HG03571 (cell line): ENCODE data around the gene ZBP1.

Experiments
- ATAC-seq: cut with Tn5 transposase; IDR thresholded peaks from one replicate; pipeline ENCODE4 v1.9.1; 2021; ENCODE audit not compliant: unreplicated experiment

The ZBP1 gene

DNA sequence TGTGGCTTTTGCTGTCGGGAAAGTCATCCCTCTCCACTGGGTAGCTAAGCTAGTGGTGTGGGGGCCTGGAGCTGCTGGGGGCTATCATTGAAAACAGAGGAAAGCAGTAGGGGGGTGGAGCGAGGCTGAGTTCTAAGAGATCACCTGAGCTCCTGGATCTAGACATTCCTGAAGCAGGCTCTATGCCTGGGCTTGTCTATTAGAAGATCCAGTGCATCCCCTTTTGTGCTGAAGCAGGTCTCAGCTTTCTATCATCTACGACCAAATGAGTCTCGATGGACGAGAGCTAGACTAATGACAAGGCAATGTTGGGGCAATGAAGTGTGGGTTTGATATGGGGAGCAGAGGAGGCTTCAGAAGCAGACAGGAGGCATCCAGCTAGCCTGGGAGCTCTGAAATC, 18.5 kb downstream of the ZBP1 start:
- no peak for ATAC-seq

GRCh38 chr20:57601211-57601570, 19.0 kb downstream of the ZBP1 start:
- no peak for ATAC-seq

- ATAC-seq = no peak
Observed at GRCh38 chr20:57600320-57601210, 19.7 kb downstream of the ZBP1 start.

DNA sequence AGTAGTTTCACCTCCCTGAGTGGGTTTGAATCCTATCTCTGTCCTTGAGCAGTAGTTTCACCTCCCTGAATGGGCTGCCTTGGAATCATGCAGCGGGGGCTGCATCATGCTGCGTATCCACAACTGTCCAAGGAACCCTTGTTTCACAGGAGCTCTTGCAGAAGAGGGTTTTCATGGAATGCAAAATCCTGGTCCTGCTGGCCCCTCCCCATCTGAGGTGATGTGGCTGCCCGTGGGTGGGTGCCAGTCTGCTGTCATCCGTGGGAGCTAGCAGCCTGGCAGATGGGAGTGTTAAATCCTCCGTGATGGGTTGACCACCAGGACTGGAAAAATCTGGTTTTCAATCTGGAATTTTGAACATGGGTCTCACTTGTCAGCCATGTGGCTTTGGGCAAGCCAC, 21.7 kb downstream of the ZBP1 start:
- ATAC-seq = no peak

DNA sequence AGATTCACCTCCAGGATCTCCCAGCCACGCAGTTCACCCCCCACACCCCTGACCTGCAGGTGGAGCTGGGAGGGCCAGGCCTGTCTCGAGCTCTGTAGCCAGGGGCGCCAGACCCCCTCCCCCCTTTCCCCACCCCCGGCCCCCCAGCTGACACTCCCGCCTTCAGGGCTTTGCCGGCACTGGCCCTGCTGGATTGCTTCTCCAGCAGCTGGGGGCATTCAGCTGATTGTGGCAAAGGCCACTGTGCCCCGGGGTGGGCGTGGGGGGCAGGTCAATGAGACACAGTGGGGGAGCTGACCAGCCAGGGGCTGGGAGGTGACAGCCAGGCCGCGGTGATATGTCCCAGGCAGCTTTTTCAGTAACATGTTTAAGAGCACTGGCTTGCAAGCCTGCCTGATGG, 22.2 kb downstream of the ZBP1 start:
- ATAC-seq = no peak

- peak; percentile 49 for ATAC-seq
Observed at GRCh38 chr20:57596998-57597939, 23.0 kb downstream of the ZBP1 start.

- ATAC-seq = no peak
Observed at GRCh38 chr20:57596358-57596757, 23.9 kb downstream of the ZBP1 start.

DNA sequence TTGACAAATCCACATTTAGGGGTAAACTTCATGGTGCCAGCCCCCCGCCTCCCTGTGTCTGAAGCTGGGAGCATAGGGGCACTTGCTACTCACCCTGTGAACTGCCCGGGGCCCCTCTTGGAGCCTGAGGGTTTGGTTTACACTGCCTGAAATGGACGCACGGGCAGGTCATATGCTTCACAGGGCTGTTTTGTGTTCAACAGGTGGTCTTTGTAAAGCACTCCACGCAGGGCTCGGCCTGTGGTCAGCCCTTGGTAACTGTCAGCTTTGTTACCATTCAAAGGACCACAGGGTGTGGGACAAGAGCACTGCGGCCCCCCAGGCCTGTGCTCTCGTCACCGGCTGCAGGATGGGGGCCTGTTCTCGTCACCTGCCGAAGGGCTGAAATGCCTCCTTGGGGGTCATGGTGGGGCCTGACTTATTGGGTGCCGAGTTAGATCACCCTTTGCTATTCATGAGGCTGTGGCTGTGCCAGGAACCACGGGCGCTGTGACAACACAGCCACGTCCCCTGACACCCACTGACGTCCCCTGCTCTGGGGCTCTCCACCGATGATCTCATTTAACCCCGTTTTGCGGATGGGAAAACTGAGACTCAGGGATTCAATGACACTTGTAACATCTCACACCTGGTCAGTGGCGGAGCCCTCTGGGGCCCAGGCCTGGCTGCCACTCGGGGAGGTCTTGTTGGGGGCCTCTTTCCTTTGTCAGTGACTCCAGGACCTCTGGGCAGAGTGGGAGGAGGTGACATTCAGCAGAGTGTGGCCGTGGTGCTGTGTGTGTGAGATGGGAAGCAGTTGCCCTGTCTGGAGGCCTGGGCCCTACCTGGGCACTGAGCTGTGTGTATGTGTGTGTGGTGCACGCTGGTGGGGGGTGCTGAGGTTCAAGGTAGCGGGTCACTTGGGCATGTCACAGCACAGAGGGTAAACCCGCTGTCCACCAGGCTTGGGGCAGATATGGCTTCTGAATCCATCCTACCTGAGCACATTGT, 24.9 kb downstream of the ZBP1 start:
- no peak for ATAC-seq

- ATAC-seq = no peak
Observed at GRCh38 chr20:57594092-57594951, 25.9 kb downstream of the ZBP1 start.

DNA sequence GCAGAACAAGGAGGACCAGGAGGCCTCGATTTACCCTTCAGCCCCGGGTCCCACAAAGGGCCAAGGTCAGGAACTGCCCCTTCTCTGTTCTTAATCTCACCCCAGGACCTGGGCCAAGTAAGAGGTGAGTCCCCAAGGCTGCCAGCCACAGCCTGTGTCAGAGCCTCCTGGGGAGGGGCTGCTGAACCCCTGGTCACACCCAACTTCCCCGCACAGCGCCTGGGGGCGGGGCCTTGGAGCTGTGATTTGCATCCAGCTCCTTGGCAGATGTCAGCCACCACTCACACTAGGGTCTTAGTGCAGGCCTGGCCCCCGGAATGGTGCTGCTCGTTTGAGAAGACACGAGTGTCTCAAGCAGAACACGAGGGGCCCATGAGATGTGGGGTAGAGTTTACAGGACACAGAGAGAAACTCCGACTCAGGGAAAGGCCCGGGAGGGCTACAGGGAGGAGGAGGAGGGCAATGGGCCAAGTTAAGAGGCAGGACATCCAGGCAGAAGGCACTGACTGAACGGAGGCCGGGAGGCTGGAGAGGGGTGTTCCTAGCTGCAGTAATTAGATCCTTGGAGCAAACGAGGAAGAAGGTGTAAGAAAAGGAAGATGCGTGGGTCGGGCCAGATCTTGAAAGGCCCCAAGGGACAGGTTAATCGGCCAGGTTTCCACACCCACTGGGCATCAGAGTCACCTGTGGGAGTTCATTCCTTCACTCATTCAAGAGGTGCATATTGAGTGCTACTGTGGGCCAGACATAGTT, 26.9 kb downstream of the ZBP1 start:
- ATAC-seq = no peak

DNA sequence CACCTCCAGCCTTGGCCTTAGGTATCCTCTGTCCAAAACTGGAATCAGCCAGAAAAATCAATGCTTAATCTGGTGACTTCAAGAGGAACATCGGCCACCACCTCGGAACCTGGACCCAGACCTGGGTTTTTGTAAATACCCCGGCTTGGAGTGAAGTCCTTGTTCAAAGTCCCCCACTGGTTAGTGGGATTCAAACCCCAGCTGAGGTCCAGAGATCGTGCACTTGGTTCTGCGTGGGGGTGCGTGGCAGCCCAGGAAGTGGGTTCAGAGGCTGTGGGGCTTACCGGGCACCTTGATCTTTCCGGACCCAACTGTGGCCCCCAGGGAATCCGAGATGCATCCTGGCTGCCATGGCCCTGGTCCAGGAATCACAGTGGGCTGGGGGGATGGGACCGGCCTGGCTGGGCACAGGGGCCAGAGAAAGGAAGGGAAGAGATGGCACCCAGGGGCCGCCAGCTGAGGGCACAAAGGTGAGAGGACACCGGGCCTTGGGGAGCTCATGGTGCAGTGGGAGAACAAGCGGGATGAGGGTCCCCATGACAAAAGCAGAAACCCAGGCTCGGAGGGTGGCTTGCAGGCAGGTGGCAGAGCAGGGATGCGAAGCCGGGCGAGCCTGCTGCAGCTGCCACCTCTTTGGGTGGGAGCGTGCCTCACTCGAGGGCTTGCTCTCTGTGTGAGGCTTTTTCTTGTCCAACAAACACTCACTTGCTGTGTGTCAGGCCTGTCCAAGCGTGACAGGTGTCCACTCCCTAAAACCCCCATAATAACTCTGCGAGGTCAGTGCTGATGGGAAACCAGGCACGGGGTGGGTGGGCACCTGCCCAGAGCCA, 27.7 kb downstream of the ZBP1 start:
- ATAC-seq = no peak

- ATAC-seq = no peak
Observed at GRCh38 chr20:57591289-57592229, 28.7 kb downstream of the ZBP1 start.

DNA sequence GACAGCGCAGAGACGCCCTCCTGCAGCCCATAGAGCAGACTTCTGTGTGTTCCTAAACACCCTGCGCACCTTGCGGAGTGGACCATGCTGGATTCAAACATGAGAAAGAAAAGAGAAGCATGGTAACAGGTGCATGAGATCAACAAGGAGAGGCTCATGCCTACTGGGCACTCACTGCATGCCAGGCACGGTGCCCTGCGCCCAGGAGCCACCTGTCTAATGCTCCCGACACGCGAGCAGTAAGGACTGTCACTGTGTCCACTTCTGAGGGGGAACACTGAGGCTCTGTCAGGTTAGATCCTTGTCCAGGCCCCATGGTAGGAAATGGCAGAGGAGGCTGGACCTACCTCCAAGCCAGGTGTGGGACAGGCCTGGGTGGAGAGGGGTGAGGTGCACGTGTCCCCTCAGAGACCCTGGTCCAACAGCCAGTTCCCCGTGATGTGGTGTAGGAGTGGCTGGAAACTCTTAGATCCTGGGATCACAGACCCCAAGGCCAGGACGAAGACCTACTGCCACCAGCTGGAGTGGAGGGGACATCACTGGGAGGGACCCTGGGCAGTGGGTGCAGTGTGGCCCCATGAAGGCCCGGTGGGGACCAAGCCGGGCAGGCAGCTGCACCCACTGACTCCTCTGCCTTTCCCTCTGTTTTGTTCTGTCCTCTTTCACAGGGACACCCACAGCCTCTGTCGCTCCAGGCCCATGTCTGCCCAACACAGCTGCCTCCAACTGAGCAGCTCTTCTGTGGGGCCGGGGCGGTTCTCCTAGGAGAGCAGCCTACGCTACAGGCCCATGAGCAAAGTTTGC, 29.5 kb downstream of the ZBP1 start:
- ATAC-seq = no peak

DNA sequence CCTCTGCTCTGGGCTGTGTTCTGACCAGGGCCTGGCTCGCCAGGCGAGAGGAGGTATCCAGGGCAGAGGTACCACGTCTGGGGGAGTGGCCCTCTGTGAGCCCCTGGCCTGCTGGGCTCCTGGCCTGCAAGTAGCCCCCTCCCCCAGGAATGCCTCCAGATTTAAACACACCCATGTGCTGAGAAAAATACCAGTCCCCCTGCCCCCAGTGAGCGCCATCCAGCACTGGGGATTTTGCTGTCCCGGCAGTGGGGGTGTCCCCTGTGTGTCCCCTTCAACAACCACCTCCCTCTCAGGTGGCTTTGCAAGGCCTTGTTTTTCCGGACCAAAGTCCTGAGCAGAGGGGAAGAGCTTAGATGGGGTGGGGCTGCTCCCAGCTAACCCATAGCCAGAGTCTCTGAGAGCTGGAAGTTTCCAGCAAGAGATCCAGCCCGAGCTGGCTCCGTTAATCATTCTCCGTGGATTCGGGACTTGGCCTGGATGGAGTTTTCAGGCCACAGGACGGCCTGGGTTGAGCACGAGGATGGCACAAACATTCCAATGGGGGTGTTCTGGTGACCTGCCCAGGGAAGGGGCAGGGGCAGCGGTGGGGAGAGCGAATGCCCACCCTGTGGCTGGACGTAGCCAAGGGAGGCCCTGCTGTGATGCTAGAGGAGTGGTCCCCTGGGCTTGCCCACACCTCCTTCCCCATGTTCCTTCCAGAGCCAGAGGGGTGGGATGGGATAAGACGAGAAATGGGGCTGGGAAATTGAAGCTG, 30.3 kb downstream of the ZBP1 start:
- no peak for ATAC-seq

DNA sequence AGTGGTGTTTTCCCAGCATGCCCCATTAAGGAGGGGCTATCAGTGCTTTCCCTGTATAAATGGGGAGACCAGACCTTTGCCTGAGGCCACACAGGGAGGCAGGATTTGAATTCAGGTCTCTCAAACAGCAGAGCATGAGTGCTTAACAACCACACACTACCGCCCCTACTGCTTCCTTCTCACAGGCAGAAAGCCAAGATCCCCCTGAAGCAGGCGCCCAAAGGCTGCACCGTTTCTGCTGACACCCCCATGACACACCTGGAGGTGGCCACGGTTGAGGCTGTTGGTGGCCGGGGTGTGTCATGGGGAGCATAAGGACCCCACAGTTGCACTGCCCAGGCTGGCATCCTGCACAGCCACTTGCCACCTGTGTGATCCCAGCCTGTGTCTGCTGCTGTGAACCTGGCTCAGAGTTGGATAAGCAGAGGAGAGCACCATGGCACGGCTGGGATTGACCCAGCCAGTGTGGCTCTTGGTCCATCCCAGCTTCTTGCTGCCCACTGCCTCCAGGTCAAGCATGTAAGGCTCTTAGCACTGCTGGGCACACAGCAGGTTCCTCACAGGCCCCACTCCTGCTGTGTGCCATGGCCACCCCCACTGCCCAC, 31.0 kb downstream of the ZBP1 start:
- no peak for ATAC-seq
